HG03108 (cell line): ENCODE measurements around the gene HSDL2.

ENCODE experiments used
- ATAC-seq: cut with Tn5 transposase; IDR thresholded peaks from one replicate; pipeline ENCODE4 v1.9.1; 2021; ENCODE audit warnings: moderate library complexity; ENCODE audit not compliant: unreplicated experiment

The HSDL2 gene

DNA sequence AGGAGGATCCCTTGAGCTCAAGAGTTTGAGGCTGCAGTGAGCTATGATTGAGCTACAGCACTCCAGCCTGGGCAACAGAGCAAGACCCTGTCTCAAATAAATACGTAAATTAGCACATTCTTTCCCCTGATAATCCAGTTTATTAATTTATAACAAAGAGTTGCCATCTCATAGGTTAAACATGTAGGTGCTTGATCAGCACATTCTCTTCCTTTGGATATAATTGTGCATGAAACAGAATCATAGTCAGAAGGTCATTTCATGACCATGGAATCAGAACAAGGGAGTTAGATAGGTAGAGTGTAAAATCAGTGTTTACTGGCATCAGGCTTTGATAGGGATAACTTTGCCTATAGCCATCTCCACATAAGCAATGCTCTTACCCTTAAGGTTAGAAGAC, 63.7 kb downstream of the HSDL2 start:
- no peak for ATAC-seq

DNA sequence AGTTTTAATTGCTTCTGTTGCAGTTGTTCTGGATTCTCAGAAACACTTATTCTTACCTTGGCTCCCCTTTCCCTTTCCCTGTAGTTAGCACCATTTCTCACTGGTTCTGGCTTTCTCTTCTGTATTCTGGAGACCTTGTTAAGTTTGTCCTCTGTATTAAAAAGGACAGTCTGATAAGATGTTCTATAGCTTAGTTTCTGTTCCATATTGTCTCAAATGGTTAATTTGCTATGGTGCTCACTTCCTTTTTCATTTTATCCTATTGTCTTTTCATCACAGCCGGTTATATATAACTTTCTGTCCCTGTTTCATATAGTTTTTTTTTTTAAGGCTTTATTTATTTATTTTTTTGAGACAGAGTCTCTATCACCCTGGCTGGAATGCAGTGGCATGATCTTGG, 65.3 kb downstream of the HSDL2 start:
- ATAC-seq: no peak

DNA sequence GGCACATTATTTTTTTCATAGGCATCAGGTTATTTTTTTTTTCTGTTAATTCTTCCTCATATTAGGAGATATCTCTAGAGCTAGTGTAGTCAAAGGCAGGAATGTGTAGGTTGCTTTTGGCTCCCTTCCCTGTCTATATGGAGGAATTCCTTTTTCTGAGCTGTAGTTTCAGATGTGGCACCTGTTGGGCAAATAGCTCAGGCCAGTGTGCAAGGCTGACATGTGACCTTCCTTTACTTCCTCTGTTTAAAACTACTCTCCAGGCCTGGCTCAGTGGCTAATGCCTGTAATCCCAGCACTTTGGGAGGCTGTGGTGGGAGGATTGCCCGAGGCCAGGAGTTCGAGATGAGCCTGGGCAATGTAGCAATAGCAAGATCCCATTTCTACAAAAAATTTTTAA, 66.2 kb downstream of the HSDL2 start:
- no peak for ATAC-seq

DNA sequence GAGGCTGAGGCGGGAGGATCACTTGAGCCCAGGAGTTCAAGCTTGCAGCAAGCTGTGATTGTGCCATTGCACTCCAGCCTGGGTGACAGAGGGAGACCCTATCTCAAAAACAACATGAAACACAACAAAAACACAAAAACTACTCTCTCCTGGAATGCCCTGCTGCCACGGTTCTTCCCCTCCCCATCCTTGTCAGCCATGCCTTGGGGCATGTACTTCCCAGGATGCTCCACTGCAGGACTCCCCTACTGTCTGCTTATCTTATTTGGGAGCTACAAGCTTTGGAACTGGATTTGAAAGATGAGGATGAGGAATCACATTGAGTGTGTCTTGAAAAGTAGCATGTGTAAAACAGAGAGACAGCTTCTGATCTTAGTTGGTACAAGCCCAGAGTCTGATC, 66.6 kb downstream of the HSDL2 start:
- ATAC-seq: no peak

DNA sequence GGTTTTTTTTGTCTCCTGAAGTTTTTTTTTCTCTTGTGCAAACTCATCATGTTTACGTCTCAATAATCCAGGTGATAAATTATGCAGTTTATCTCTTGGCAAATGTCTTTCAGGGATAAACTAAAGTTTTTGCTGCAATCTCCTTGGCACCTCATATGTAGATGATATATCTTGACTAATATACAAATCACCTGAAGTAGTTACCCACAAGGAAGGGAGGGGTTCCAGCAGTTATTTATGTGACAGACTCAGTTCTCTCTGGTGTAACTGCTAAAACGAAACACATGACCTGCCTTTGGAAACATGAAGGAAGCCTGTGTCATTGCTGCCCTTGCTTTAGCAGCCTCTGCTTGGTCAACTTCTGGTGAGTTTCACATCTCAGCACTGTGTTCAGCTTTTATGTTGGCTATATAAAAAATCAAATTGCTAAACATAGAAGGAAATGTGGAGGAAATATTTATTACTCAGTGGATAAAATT, 67.4 kb downstream of the HSDL2 start:
- ATAC-seq: no peak

DNA sequence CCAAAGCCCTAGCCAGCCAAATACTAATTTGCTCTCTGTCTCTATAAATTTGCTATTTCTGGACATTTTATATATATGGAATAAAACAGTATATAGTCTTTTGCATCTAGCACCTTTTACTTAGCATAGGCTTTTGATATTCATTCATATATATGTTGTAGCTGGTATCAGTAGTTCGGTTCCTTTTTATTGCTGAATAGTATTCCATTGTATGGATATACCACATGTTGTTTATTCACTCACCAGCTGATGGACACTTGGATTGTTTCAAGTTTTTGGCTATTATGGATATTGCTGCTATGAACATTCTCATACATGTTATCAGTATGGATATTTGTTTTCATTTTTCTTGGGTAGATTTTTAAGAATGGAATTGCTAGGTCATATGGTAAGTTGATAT, 82.9 kb downstream of the HSDL2 start:
- ATAC-seq: no peak

DNA sequence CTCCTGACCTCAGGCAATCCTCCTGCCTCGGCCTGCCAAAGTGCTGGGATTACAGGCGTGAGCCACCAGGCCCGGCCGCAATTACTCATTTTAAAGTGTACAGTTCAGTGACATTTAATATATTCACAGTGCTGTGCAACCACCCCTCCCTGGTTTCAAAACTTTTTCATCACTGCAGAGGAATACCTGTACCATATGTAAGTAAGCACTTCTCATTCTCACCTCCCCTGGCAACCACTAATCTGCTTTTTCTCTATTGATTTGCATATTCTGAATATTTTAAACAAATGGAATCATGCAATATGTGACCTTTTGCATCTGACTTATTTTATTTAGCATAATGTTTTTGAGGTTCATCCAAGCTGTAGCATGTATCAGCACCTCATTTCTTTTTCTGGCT, 85.4 kb downstream of the HSDL2 start:
- ATAC-seq: no peak

DNA sequence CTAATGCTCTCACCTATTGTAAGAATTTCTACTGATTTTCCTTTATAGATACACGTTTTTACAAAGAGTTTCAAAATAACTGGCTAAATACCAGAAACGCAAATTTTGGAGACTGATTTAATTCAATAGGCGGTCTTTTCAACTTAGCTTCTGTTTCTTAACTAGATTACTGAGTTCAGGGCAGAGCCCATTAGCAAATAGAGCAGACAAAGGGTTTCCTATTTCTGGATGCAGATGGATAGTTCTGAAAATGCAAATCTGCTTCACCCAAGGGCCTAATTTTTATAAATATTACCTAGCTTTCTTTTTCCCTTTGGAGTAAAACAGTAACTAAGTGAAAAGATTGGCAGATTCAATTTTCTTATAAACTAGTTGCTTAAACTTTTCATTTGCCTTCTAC, 93.1 kb downstream of the HSDL2 start:
- no peak for ATAC-seq

DNA sequence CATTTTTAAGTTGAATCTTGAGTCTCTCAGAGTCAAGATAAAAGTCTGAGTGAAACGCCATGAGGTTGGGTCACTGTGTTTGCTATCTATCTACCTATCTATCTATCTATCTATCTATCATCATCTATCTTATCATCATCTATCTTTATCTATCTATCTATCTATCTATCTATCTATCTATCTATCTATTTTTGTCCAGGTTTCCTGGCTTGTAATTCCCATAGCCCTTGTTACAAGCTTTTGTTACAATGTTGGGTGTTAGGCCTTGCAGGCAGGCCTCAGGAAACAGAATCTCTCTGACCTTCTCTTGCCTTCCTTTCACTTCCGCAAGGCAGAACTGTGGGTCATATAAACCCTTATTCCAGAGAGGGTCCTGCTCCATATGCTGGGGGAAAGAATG, 94.1 kb downstream of the HSDL2 start:
- no peak for ATAC-seq

DNA sequence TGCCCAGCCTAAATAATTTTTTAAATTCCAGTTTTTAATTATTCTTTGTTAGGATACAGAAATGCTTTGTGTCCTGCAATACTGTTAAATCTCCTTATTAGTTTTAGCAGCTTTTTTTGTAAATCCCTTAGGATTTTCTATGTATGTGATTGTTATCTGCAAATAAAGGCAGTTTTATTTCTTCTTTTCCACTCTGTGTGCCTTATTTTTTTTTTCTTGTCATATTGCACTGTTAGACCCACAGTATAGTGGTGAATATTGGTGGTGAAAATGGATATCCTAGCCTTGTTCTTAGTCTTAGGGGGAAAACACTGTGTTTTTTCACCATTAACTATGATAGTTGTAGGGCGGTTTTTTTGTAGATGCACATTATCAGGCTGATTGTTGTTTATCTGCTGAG, 95.4 kb downstream of the HSDL2 start:
- no peak for ATAC-seq

DNA sequence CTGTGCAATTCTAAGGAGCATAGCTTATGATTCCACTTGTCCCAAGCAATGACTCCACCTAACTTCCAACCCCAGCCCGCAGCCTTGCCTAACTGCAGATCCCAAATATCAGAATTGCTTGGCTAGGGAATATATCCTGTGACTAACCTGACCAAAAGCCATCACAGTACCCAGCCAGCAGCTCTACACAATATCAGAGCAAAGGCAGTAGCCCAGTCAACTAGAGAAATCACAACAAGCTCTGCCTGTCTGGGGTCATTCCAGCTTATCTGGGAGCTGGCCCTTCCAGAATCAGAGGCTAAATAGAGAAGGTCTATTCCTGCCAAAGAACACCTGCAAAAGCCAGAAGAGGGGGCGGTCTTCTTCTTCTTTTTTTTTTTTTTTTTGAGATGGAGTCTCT, 97.4 kb downstream of the HSDL2 start:
- ATAC-seq: no peak

DNA sequence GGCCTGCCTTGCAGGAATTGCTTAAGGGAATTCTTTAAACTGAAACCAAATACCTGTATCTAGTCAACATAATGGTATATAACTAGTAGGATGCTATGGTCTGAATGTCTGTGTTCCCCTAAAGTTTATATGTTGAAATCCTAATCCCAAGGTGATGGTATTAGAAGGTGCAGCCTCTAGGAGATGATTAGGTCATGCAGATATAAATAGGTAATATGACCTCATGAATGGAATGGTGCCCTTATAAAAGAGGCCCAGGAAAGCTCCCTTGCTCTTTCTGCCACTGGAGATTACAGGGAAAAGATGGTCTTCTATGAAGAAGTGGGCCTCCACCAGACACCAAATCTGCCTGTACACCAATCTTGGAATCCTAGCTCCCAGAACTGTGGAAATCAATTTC, 99.3 kb downstream of the HSDL2 start:
- ATAC-seq: no peak

DNA sequence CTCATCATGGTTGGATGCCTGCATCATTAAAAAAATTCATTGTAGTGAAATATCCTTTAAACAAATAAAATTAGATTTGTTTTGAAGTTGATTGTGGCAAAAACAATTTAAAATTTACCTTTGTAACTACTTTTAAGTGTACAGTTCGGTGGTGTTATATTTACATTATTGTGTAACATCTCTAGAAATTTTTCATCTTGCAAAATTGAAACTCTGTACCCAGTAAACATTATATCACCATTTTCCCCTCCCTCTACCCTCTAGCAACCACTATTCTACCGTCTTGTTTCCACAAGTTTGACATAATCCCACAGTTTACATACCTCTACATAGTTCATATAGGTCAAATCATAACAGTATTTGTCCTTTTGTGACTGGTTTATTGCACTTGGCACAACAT, 104.7 kb downstream of the HSDL2 start:
- no peak for ATAC-seq

DNA sequence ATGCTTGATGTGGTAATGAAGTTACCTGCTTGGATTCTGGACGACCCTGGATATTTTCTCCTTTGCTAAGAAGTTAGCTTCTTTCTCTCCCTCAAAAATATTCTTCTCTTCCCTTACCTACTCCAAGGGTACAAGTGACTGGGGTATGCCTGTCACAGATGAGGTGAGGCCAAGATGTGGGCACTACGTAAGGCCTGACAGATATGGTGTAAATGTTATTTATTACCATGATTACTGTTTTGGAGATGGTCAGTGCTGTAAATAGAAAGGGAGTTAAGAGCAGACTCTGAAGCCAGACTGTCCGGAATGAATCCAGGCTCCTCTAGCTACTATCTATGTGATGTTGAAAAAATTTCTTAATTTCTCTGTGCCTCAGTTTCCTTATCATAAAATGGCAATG, 105.7 kb downstream of the HSDL2 start:
- ATAC-seq: no peak

DNA sequence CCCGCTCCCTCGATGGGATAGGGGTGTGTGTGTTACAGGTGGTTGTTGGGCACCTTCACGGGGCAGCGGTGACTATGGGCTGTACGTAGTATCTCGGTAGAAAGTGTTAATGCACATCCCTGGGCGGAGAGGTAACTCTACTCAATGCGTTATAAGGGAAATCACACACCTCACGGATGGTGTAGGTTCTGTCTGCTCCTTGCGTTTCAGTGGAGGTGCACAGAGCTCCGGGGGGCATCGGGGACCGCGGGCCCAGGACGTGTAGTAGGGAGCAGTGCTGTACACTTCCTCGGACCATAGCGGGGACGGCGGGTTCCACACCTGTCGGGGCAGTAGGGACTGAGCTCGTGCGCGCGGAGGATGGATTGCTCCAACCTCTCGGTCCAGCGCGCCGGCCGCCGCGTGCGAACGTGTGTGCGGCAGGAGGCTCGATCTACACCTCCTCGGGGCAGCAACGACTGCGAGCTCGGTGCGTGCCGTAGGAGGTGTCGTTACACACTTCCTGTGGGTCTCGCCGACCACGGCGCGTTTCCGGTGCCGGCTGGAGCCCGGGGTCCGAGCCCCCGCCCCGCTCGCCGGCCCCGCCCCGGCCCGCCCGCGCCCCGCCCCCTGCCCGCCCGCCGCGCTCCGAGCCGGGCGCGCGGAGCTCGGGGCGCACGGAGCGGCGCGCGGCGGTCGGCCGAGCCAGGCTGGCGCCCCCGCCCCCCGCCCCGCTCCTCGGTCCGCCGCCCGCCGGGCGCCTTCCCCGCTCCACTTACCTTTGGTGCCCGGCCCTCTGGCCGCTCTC, 106.5 kb downstream of the HSDL2 start, which contains the start of gene KIAA1958:
TSS of gene KIAA1958 (plus strand) at position 607 of the 787 bp plus-strand sequence. CDS start 87,254 bp downstream, outside the sequence.
- peak; percentile 91 for ATAC-seq

DNA sequence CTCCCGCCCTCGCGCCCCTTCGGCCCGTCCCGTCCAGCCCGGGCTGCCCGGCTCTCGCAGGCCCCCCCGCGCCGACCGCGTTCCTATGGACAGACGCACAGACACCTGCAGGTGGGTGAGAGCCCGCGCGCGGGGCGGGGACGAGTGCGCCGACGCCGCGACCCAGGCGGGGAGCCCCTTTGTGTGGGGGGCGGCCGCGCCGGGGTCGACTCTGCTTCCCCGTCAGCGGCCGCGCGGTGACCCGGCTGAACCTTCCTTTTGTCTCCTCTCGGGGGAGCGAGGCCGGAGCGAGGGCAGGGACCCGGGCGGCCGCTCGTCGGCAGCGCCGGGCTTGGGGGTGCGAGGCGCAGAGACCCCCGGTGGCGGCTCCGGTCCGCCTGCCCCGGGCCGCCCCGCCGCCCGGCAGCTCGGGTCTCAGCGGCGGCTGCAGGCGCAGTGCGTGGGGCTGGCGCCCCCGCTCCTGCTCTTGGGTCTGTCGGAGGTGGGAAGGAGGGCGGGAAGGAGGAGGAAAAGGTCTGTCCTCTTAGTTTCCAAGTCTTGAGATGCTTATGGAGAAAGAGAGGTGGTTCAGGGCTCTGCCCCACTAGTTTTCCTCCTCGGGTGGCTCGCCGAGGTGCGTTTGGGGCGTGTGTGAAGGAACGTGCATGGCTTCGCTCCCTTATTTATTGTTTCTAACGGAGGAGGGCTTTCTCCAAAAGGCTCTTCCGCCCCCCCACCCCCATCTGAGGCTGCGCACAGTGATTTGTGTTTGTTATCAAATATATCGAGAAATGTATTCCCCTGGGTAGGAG, 107.3 kb downstream of the HSDL2 start:
- peak; percentile 40 for ATAC-seq

DNA sequence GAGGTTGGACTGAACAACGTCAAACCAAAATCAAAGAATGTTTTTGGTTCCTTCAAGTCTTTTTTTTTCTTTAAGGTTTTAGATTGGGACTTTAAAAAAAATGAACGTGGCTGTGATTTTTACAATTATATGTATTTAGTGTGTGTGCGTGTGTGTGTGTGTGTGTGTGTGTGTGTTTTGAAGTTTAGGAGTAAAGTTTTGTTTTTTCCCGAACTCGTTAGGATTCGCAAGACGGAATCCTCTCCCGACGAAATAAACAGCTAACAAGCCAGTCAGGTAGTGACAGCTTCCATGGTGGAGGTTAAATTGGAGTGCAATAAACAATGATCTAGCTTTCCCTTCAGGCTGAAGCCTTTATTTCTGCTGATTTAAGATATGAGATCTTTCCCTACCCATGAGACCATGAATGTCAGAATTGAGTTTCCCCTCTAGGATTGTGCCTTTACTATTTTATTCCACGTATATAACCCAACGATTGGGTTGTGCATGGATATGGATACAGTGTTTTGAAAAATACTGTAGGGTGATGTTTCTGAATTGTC, 108.0 kb downstream of the HSDL2 start:
- ATAC-seq: no peak

DNA sequence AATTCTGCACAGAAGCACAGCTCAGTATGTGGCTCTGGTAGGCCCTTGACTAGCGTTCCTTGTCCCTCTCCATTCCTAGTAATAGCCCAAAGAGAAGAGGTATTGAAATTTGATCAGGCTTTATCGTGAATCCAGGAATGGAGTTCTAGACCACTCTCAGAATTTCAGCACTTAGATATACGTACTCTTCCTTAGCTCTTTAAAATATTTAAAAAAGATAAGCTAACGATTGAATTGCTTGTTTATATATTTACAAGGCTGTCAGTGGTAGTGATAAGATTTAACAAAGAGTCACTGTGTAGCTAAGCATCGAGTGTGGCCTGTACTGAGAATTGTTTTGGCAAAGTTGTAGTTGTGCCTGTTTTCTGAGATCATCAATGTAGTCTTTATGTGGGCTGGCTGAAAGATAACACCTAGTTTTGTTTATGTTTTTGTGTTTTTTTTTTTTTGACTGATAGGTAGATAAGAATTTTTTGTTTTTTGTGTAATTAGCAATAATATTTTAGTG, 109.2 kb downstream of the HSDL2 start:
- no peak for ATAC-seq

DNA sequence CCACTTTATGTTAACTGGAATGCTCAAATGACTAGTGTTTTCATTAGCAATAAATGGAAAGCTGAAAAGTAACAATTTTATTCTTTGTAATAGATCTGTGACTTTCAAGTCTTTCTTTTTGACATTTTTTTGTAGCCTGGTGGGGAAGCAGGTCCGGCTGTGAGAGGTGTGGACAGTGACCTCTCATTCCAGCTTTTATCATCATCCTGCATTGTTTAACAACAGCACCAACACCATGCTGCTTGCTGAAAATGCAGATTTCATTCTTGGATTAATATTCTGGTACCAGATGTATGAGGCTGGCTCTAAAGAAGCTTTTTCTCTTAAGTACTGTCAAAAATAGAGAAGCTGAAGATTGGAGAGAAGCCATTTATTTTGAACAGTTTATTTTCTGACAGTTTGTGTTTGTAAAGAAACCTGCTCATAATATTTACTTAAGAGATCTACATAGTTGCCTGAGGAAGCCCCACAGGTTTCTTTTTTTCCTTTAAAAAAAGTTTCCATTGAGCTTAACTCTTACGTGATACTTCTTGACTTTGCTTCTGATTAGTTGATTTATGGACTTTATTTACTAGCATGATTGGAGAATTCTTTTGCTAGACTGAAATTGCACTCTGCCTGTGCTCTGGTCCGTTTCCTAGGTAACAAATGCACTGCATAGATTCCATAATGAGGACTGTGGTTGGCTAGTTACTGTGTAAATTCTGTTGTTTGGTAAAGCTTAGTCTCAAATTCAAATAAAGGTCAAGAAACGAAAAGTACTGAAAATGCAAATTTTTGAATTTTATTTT, 110.2 kb downstream of the HSDL2 start:
- ATAC-seq: no peak

DNA sequence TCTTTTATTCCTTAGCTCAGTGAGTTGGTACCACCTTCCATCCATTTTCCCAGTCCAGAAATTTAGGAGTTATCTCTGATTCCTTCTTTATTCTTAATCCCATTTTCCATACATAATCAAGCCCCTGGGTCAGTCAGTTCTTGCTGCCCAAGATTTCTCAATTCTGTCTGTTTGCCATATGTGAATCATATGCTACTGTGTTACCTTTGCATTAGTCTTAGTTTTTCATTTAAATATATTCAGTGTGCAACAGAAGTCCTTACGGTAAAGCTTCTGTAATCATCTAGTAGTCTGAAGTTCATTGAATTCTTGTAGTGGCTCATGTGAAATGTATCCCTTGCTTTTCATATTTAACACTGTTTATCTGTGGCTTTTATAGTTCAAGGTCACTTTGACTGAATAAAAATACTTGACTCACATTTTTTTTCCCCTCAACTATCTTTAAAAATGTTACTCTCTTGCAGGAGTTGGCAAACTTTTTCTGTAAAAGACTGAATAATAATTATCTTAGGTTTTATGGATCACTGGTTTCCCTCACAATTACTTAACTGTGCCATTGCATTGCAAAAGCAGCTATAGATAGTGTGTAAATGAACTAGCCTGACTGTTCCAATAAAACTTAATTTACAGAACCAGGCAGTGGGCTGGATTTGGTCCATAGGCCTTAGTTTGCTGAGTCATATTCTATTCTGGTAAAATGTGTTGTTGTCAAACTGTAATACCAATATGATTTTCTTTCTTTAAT, 113.7 kb downstream of the HSDL2 start:
- no peak for ATAC-seq
